HG02798 (cell line): ENCODE measurements around the gene SERTAD4.

Source experiments
- ATAC-seq: cut with Tn5 transposase; IDR thresholded peaks from one replicate; pipeline ENCODE4 v1.9.1; 2021; ENCODE audit warnings: mild to moderate bottlenecking; ENCODE audit not compliant: unreplicated experiment, poor library complexity

Gene SERTAD4

GRCh38 chr1:210231846-210232510, 618 bp upstream of the SERTAD4 start:
- ATAC-seq, result no peak

GRCh38 chr1:210233216-210233494, 559 bp downstream of the SERTAD4 start:
- ATAC-seq, result no peak

GRCh38 chr1:210233495-210234328, 1.1 kb downstream of the SERTAD4 start:
- no peak for ATAC-seq

- no peak for ATAC-seq
Measured at GRCh38 chr1:210234329-210234757, 1.7 kb downstream of the SERTAD4 start.

GRCh38 chr1:210235363-210236053, 2.9 kb downstream of the SERTAD4 start:
- ATAC-seq, result no peak

GRCh38 chr1:210236386-210236839, 3.8 kb downstream of the SERTAD4 start:
- no peak for ATAC-seq

- no peak for ATAC-seq
Measured at GRCh38 chr1:210236840-210237409, 4.3 kb downstream of the SERTAD4 start.

- ATAC-seq, result no peak
Measured at GRCh38 chr1:210237479-210237878, 4.9 kb downstream of the SERTAD4 start.

GRCh38 chr1:210237981-210238380, 5.4 kb downstream of the SERTAD4 start:
- no peak for ATAC-seq

GRCh38 chr1:210239349-210240111, 6.9 kb downstream of the SERTAD4 start:
- ATAC-seq, result no peak

- ATAC-seq, result no peak
Measured at GRCh38 chr1:210241121-210241520, 8.5 kb downstream of the SERTAD4 start.

GRCh38 chr1:210244746-210245367, 12.3 kb downstream of the SERTAD4 start:
- no peak for ATAC-seq

GRCh38 chr1:210246447-210246846, 13.9 kb downstream of the SERTAD4 start:
- peak; percentile 49 for ATAC-seq

GRCh38 chr1:210248341-210248740, 15.7 kb downstream of the SERTAD4 start:
- no peak for ATAC-seq

GRCh38 chr1:210250665-210250997, 18.0 kb downstream of the SERTAD4 start:
- ATAC-seq, result no peak

- ATAC-seq, result no peak
Measured at GRCh38 chr1:210250998-210251679, 18.5 kb downstream of the SERTAD4 start.

GRCh38 chr1:210251680-210252490, 19.3 kb downstream of the SERTAD4 start:
- ATAC-seq, result no peak

- ATAC-seq, result no peak
Measured at GRCh38 chr1:210252621-210253051, 20.0 kb downstream of the SERTAD4 start.
